ENCODE results near the gene GSDMA.
"Not testable (repeated sequence)": the region's sequence is repeated elsewhere in the genome, so short reads cannot be mapped to it uniquely, and the experiment has no call there.

Gene GSDMA

GRCh38 chr17:39997543-39997942 is 34.7 kb downstream of the GSDMA start:
- DNase-seq (ENCODE audit: low read depth) = no peak

GRCh38 chr17:39999067-39999466 is 36.3 kb downstream of the GSDMA start:
- DNase-seq (ENCODE audit: low read depth) = no peak

- no peak for DNase-seq (ENCODE audit: low read depth)
These were observed 37.4 kb downstream of the GSDMA start for GRCh38 chr17:40000161-40000560.

GRCh38 chr17:40001335-40001734 is 38.5 kb downstream of the GSDMA start:
- DNase-seq (ENCODE audit: low read depth) = not testable (repeated sequence)

DNA sequence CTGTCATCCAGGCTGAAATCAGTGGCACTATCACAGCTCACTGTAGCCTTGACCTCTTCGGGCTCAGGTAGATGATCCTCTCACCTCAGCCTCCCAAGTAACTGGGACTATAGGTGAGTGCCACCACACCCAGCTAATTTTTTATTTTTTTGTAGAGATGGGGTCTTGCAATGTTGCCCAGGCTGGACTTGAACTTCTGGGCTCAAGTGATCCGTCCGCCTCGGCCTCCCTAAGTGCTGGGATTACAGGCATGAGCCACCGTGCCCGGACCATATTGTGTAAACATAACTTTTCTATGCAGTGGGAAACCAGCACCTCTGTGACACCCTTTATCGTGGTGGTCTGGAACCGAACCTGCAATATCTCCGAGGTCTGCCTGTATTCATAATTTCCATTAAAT is 41.3 kb downstream of the GSDMA start:
- DNase-seq (ENCODE audit: low read depth) = no peak

GRCh38 chr17:40004712-40005111 is 41.9 kb downstream of the GSDMA start:
- DNase-seq (ENCODE audit: low read depth) = no peak

GRCh38 chr17:40005520-40005919 is 42.7 kb downstream of the GSDMA start:
- no peak for DNase-seq (ENCODE audit: low read depth)

GRCh38 chr17:40010946-40011500 is 48.2 kb downstream of the GSDMA start:
- not testable (repeated sequence) for DNase-seq (ENCODE audit: low read depth)

DNA sequence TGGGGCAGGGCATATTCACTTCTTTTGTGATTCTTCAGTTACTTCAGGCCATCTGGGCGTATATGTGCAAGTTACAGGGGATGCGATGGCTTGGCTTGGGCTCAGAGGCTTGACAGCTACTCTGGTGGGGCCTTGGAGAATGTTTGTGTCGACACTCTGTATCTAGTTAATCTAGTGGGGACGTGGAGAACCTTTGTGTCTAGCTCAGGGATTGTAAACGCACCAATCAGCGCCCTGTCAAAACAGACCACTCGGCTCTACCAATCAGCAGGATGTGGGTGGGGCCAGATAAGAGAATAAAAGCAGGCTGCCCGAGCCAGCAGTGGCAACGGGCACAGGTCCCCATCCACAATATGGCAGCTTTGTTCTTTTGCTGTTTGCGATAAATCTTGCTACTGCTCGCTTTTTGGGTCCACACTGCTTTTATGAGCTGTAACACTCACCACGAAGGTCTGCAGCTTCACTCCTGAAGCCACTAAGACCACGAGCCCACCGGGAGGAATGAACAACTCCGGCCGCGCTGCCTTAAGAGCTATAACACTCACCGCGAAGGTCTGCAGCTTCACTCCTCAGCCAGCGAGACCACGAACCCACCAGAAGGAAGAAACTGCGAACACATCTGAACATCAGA is 49.3 kb downstream of the GSDMA start:
- not testable (repeated sequence) for DNase-seq (ENCODE audit: low read depth)

DNA sequence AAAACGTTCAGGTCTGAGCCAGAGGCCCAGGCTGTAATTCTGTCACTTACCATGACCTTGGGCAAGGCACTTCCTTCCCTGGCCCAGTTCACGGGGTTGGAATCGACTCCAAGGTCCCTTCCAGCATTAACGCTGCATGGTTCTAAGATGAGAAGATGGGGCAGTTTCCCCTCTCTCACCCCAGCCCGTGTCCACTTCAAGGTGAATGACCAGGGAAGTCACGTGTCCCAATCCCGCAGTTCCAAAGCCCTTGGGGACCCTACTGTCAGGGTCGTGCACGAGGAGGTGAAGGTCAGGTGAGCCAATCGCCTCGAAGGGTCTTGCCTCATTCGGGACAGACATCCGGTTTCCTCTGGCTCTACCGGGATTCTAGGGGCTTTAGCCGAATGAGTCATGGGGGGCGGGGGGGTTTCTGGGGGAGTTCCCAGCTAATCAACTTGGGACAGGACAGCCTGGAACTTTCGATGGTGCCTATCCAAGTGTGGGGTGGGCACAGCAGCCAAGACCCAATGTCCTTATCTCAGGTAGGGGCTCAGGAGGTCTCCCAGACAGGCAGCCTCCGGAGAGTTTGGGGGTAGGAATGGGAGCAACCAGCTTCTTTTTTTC is 51.7 kb downstream of the GSDMA start:
- no peak for DNase-seq (ENCODE audit: low read depth)

DNA sequence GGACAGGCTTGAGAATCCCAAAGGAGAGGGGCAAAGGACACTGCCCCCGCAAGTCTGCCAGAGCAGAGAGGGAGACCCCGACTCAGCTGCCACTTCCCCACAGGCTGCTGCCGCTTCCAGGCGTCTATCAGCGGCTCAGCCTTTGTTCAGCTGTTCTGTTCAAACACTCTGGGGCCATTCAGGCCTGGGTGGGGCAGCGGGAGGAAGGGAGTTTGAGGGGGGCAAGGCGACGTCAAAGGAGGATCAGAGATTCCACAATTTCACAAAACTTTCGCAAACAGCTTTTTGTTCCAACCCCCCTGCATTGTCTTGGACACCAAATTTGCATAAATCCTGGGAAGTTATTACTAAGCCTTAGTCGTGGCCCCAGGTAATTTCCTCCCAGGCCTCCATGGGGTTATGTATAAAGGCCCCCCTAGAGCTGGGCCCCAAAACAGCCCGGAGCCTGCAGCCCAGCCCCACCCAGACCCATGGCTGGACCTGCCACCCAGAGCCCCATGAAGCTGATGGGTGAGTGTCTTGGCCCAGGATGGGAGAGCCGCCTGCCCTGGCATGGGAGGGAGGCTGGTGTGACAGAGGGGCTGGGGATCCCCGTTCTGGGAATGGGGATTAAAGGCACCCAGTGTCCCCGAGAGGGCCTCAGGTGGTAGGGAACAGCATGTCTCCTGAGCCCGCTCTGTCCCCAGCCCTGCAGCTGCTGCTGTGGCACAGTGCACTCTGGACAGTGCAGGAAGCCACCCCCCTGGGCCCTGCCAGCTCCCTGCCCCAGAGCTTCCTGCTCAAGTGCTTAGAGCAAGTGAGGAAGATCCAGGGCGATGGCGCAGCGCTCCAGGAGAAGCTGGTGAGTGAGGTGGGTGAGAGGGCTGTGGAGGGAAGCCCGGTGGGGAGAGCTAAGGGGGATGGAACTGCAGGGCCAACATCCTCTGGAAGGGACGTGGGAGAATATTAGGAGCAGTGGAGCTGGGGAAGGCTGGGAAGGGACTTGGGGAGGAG is 52.5 kb downstream of the GSDMA start, which contains the start of gene CSF3:
Gene CSF3, plus strand, starts transcription at position 436 of the 993 bp plus-strand sequence. Its CDS starts 35 bp downstream, at position 471.
- DNase-seq (ENCODE audit: low read depth) = no peak

GRCh38 chr17:40015998-40016985 is 53.5 kb downstream of the GSDMA start:
- no peak for DNase-seq (ENCODE audit: low read depth)

- no peak for DNase-seq (ENCODE audit: low read depth)
These were observed 54.7 kb downstream of the GSDMA start for GRCh38 chr17:40017422-40018080.

DNA sequence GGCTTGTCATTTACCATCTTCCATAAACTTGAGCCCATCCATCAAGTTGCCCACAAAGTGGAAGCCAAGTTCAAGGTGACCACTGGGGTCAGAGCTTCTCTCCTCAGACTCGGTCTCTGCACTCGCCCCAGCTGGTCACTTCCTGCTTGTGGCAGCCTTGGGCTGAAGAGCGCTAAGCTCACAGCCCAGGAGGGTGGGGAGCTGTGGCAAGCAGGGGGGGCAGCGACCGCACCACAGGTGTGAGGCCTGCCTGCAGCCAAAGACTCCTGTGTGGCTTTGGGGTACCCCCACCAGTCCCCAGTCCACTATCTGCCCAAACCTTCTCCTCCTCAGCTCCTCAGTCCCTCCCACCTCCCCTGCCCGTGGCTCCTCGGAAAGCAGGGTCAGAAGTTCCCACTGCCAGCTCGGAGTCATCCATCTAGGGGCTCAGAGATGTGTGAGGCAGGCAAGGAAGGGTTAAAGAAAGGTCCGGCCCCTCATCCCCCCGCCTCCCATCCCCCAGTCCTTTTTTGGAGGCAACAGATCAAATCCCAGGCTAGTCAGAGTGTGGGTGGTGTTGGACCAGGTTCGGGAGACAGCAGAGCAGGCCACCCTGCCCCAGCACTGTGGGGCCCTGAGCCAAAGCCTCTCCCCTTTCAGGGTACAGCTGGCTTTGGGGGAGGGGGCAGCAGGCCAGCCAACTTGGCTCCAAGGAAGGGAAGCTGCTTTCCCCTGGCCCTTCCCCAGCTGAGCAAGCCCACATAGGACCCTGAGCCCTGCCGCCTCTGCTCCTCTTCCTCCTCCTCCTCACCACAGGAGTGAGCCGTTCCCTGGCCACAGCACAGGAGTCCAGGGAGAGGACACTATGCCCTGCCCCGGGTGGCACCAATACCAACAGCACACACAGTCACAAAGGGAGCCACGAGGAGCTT is 55.7 kb downstream of the GSDMA start:
- no peak for DNase-seq (ENCODE audit: low read depth)

- no peak for DNase-seq (ENCODE audit: low read depth)
These were observed 56.6 kb downstream of the GSDMA start for GRCh38 chr17:40019140-40019991.

DNA sequence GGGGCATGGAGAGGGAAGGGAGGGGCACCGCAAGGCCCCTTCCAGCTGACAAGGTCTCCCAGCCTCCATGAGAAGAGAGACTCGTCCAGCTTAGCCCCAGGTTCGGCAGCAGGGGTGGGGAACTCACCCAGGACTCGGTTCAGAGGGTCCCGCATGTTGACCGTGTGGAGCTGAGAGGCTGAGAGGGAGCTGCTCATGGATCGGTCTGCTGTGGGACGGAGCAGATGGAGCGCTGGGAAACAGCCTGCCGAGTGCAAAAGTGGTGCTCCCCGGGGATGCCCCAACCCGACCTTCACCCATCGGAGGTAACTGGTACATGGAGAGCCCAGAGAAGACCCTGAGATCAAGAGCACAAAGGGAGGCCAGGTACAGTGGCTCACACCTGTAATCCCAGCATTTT is 57.3 kb downstream of the GSDMA start:
- no peak for DNase-seq (ENCODE audit: low read depth)

DNA sequence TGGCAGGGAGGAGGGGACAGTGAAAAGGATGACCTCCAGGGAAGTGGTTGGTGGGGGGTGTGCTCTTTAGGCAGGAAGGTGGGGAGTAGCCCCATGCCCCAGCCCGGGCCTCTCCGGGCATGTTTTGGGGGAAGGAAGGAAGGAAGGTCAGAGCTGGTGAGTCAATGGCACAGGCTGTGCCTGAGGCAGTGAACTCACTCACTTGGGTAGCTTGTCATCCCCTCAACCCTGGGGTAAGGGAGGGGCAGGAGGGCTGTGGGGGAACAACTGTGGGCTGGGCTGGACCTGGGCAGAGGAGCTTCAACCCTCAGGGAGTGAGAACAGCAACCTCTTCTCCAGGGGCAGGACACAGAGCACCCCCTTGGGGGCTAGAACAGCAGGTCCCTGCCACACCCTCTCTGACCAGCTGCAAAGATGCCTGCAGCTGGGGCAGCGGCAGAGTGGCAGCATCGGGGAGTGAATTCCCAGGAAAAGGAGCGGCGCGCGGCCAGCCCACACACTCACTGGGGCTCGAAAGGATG is 58.7 kb downstream of the GSDMA start:
- DNase-seq (ENCODE audit: low read depth) = no peak

DNA sequence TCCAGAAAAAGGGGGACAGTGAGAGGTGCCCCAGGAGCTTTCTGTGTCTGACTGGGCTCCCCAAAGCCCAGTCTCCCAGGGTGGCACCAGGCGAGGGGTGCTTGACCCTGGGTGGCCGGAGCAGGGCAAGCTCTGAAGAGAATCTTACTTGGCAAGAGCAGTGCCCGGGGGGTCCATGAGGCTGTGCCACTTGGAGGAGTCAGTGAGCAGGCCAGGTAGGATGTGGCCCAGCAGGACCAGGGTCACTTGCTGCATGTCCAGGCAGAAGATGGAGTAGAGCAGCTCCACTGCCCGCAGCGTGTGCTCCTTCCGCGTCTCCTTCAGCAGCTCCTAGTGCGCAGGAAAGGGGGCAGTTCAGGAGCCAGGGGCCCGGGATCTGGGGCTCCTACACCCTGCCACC is 59.7 kb downstream of the GSDMA start:
- no peak for DNase-seq (ENCODE audit: low read depth)

Data from stimulated activated CD8-positive, alpha-beta memory T cell treated with anti-CD3 and anti-CD28 coated beads, Interleukin-12 subunit alpha, Interleukin-12 subunit beta, amount 100 ng/mL, for 4 hours (primary cell).